H1 (cell line): ENCODE results near the gene BMERB1. TPM values are rescaled to one million over a fixed set of nuclear protein-coding genes. Genes with fewer than 3 reads are reported as not detected.

Source experiments
- SP2 ChIP-seq: IDR thresholded peaks from 2 replicates; pipeline ENCODE4 v1.6.1; 2012; ENCODE audit warnings: mild to moderate bottlenecking, low read length, inconsistent platforms
- polyA plus RNA-seq, 7 experiments: library from polyadenylated mRNA; depleted of rRNA in 3 of 7; stranded (reverse) in 5 of 7; unstranded in 2 of 7; fragments of >200 nt in 5 of 7; fragments of 200-250 nt in 2 of 7; gene quantifications; 1 replicate in 5 of 7; 2 replicates in 1 of 7; 4 replicates in 1 of 7; pipeline versions ENCODE4 v1.2.1 to v1.2.3, GENCODE V29; 2011 to 2013; ENCODE audit warnings: missing spikeins in 2 of 7, mixed read lengths in 2 of 7
- total RNA-seq: library from RNA; stranded (reverse); fragmentation: NEBNext Ultra II Directional; extraction: Animal tissue kit (Norgen Biotek cat#: 25700); gene quantifications from 2 replicates; pipeline ENCODE4 v1.2.1, GENCODE V29; 2021

The BMERB1 gene
- total and polyA plus RNA-seq, 2 of the 8 experiments (the other 6 are each of a cell fraction or from before 2014, with no cell fraction given), result 23.5 to 27.1 TPM

GRCh38 chr16:15491411-15491810, 57.0 kb downstream of the BMERB1 start (continued):
- TF ChIP-seq SP2, result no peak
